ENCODE results near the gene MYO1B. TPM values are rescaled to one million over a fixed set of nuclear protein-coding genes. Genes with fewer than 3 reads are reported as not detected.

The MYO1B gene
- total and polyA plus RNA-seq, 2 of the 4 experiments (the other 2 are of a cell fraction), result 57.2 to 116 TPM

DNA sequence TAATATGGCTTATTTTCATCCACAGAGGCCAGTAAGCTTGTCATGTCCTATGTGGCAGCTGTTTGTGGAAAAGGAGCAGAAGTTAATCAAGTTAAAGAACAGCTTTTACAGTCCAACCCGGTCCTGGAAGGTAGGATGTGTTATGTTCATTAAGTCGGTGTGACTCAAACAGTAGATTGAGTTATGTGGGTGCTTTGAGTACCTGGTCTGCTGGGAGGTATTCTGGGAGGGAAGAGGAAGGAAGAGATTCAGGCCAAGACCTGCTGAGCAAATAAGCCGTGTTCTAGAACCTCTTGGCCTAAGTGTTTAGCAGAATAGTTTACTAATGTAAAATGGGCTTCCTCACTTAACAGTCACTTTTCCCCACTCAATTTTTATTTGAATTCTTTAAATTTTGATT, 96.2 kb downstream of the MYO1B start:
- H2BK15ac ChIP-seq (ENCODE audit: low read depth, low read length), result no peak overlapping the region
- ATAC-seq (ENCODE audit: low read depth) (no peak), DNase-seq (no peak)
- no peak overlapping the region for H2BK120ac ChIP-seq (ENCODE audit: low read depth, low read length)
- no TSS peak for BruUV-seq (replicated peaks)
- no peak overlapping the region for H3K4me2 ChIP-seq (ENCODE audit: low read depth, low read length)
- intact Hi-C loops (cut with micrococcal nuclease) (no loop called here), in situ Hi-C loops (cut with MboI; ENCODE audit: low sequenced_read_pairs) (no loop called here), dilution Hi-C loops (cut with HindIII; ENCODE audit: low sequenced_read_pairs, unreplicated experiment) (no loop called here)
- peak overlapping the region; percentile 58 for H3K18ac ChIP-seq (ENCODE audit: low read depth, low read length)
- H3K36me3 ChIP-seq (ENCODE audit: control insufficient read depth, insufficient read depth, low read length), result peaks cover 24% of the 10 kb centered on the region
- no peak overlapping the region for H3K14ac ChIP-seq (replicated peaks; ENCODE audit: low read depth, low read length)
- no peak overlapping the region for H2AK5ac ChIP-seq (ENCODE audit: low read depth, low read length)
- H4K91ac ChIP-seq (ENCODE audit: insufficient read depth, low read depth, low read length), result 0 out of 2 replicates have a peak overlapping the region, but pooled peaks have one; percentile 6
- no peak overlapping the region for H2AK9ac ChIP-seq (replicated peaks; ENCODE audit: low read depth, low read length, poor library complexity)
- no peak overlapping the region for H3K9ac ChIP-seq (ENCODE audit: low read depth, low read length)
- WGBS, 2 experiments (ENCODE audit: extremely low coverage in 2 of 2, insufficient read length in 1 of 2), result 100% methylated on average over 1 of the region's 3 CpGs; no CpG with 5 or more reads in 1 of the 2 experiments
- no peak overlapping the region; the same call in 1 of the 2 replicates for H3K23ac ChIP-seq (ENCODE audit: low read depth, low read length)
- TF ChIP-seq POLR2A (IDR thresholded peaks at IDR 0.05; ENCODE audit: low read depth, low read length), result no peak
- TF ChIP-seq BHLHE40 (IDR thresholded peaks at IDR 0.05; ENCODE audit: low read depth, low read length), result no peak
- TF ChIP-seq, protein P1, sequence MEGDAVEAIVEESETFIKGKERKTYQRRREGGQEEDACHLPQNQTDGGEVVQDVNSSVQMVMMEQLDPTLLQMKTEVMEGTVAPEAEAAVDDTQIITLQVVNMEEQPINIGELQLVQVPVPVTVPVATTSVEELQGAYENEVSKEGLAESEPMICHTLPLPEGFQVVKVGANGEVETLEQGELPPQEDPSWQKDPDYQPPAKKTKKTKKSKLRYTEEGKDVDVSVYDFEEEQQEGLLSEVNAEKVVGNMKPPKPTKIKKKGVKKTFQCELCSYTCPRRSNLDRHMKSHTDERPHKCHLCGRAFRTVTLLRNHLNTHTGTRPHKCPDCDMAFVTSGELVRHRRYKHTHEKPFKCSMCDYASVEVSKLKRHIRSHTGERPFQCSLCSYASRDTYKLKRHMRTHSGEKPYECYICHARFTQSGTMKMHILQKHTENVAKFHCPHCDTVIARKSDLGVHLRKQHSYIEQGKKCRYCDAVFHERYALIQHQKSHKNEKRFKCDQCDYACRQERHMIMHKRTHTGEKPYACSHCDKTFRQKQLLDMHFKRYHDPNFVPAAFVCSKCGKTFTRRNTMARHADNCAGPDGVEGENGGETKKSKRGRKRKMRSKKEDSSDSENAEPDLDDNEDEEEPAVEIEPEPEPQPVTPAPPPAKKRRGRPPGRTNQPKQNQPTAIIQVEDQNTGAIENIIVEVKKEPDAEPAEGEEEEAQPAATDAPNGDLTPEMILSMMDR (conservative IDR thresholded peaks at IDR 0.05; ENCODE audit: low read depth, low read length), result no peak
- TF ChIP-seq RCOR1 (IDR thresholded peaks at IDR 0.05; ENCODE audit: insufficient replicate concordance, low read length), result no peak
- TF ChIP-seq FOS (IDR thresholded peaks at IDR 0.05; ENCODE audit: low read depth, low read length), result no peak
- no peak for TF ChIP-seq SMC3 (IDR thresholded peaks at IDR 0.05; ENCODE audit: low read depth, low read length)
- TF ChIP-seq, protein P2, sequence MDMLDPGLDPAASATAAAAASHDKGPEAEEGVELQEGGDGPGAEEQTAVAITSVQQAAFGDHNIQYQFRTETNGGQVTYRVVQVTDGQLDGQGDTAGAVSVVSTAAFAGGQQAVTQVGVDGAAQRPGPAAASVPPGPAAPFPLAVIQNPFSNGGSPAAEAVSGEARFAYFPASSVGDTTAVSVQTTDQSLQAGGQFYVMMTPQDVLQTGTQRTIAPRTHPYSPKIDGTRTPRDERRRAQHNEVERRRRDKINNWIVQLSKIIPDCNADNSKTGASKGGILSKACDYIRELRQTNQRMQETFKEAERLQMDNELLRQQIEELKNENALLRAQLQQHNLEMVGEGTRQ (IDR thresholded peaks at IDR 0.05; ENCODE audit: low read depth, low read length), result no peak
- TF ChIP-seq, protein P3, sequence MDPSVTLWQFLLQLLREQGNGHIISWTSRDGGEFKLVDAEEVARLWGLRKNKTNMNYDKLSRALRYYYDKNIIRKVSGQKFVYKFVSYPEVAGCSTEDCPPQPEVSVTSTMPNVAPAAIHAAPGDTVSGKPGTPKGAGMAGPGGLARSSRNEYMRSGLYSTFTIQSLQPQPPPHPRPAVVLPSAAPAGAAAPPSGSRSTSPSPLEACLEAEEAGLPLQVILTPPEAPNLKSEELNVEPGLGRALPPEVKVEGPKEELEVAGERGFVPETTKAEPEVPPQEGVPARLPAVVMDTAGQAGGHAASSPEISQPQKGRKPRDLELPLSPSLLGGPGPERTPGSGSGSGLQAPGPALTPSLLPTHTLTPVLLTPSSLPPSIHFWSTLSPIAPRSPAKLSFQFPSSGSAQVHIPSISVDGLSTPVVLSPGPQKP (IDR thresholded peaks at IDR 0.05; ENCODE audit: borderline replicate concordance, low read depth, low read length), result no peak
- no peak for TF ChIP-seq MXI1 (IDR thresholded peaks at IDR 0.05; ENCODE audit: borderline replicate concordance, low read depth, low read length)
- TF ChIP-seq RAD21 (IDR thresholded peaks at IDR 0.05; ENCODE audit: low read length), result no peak
- no peak for TF ChIP-seq CHD1 (IDR thresholded peaks at IDR 0.05; ENCODE audit: low read depth, low read length)
- TF ChIP-seq MAFK (IDR thresholded peaks at IDR 0.05; ENCODE audit: low read depth, low read length), result no peak
- no peak for TF ChIP-seq NFE2L2 (IDR thresholded peaks at IDR 0.05; ENCODE audit: low read depth, low read length)
- TF ChIP-seq CEBPB (IDR thresholded peaks at IDR 0.05; ENCODE audit: low read depth, low read length), result no peak
- no peak for TF ChIP-seq RFX5 (IDR thresholded peaks at IDR 0.05; ENCODE audit: low read depth, low read length)
- no peak for TF ChIP-seq MAZ (IDR thresholded peaks at IDR 0.05; ENCODE audit: borderline replicate concordance, low read depth, low read length)
- H3K79me1 ChIP-seq (ENCODE audit: low read depth in 1 of 2, low read length in 2 of 2), result peaks cover 38 to 61% of the 10 kb centered on the region in 2 experiments
- H4K5ac ChIP-seq (ENCODE audit: low read depth, low read length), result peak overlapping the region; percentile 52; the same call in 1 of the 2 replicates
- H3K27me3 ChIP-seq (ENCODE audit: control insufficient read depth, insufficient read depth, low read length), result no peaks in the 10 kb centered on the region
- H3K9me1 ChIP-seq (ENCODE audit: insufficient read depth, low read length), result peaks cover 9% of the 10 kb centered on the region
- no peaks in the 10 kb centered on the region for H3K9me3 ChIP-seq (ENCODE audit: control insufficient read depth, insufficient read depth, low read length)
- H3K4me1 ChIP-seq (ENCODE audit: control insufficient read depth, insufficient read depth, low read length), result peaks cover 25% of the 10 kb centered on the region
- no peak overlapping the region for H2AFZ ChIP-seq (replicated peaks; ENCODE audit: low read length, poor library complexity)
- ChIA-PET CTCF (no interaction called here), POLR2A (ENCODE audit: unreplicated experiment) (no interaction called here)
- no peak overlapping the region for H2BK5ac ChIP-seq (ENCODE audit: low read depth, low read length, poor library complexity, severe bottlenecking)
- H4K8ac ChIP-seq (ENCODE audit: low read depth in 2 of 2, low read length in 2 of 2), result no peak overlapping the region
- H3K27ac ChIP-seq (ENCODE audit: insufficient read depth, low read length), result no peak overlapping the region
- no peak overlapping the region for H3K4ac ChIP-seq (ENCODE audit: low read depth, low read length)
- no peak overlapping the region for H3K56ac ChIP-seq (ENCODE audit: extremely low read depth, insufficient read depth, low read length)
- H3K4me3 ChIP-seq (ENCODE audit: insufficient read depth, low read depth, low read length), result no peak overlapping the region
- no peak overlapping the region for H2BK20ac ChIP-seq (ENCODE audit: low read depth, low read length)
- H4K20me1 ChIP-seq (ENCODE audit: insufficient read depth, low read length), result no peaks in the 10 kb centered on the region

All from IMR-90 (cell line).